ENCODE measurements around the gene CEP128. TPM values are rescaled to one million over a fixed set of nuclear protein-coding genes. Genes with fewer than 3 reads are reported as not detected.

Gene CEP128
- total RNA-seq, 4 donors from 2014 or later, result 1.3 to 29.8 (median 11.9) TPM

- no peaks in the 10 kb centered on the region for H3K27me3 ChIP-seq
- intact Hi-C loops (cut with DNase I; ENCODE audit: low total_unique reads), result no loop called here
- H3K9me3 ChIP-seq, result no peaks in the 10 kb centered on the region
- no peak for DNase-seq
- no peak overlapping the region for H3K4me3 ChIP-seq
- no peak for TF ChIP-seq POLR2A (IDR thresholded peaks at IDR 0.05)
- TF ChIP-seq, protein P1, sequence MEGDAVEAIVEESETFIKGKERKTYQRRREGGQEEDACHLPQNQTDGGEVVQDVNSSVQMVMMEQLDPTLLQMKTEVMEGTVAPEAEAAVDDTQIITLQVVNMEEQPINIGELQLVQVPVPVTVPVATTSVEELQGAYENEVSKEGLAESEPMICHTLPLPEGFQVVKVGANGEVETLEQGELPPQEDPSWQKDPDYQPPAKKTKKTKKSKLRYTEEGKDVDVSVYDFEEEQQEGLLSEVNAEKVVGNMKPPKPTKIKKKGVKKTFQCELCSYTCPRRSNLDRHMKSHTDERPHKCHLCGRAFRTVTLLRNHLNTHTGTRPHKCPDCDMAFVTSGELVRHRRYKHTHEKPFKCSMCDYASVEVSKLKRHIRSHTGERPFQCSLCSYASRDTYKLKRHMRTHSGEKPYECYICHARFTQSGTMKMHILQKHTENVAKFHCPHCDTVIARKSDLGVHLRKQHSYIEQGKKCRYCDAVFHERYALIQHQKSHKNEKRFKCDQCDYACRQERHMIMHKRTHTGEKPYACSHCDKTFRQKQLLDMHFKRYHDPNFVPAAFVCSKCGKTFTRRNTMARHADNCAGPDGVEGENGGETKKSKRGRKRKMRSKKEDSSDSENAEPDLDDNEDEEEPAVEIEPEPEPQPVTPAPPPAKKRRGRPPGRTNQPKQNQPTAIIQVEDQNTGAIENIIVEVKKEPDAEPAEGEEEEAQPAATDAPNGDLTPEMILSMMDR (IDR thresholded peaks at IDR 0.05), result no peak
- H3K36me3 ChIP-seq, result no peaks in the 10 kb centered on the region
- no peaks in the 10 kb centered on the region for H3K4me1 ChIP-seq
- H3K27ac ChIP-seq, result no peak overlapping the region
Measured at GRCh38 chr14:80554139-80554538, 387.4 kb downstream of the CEP128 start.

DNA sequence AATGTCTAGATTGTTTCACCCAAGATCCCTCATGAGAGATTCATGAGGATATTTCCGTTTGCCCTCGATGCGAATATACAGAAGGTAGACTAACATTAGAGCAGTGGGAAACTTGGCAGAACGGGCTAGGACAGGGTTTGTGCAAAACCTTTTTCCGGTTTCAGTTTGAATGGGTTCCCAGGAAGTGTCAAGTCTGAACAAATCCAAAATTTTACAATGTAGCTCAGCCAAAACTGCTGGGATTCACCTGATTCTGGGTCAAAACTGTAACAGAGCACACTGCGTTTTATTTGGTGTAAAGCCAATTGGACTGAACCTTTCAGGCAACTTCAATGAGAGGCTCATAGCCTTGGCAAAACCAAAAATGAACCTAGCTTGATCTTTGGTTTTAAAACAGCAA, 392.4 kb downstream of the CEP128 start:
- no peak overlapping the region for H3K4me3 ChIP-seq
- no peaks in the 10 kb centered on the region for H3K4me1 ChIP-seq
- no peaks in the 10 kb centered on the region for H3K9me3 ChIP-seq
- no peak for TF ChIP-seq POLR2A (IDR thresholded peaks at IDR 0.05)
- TF ChIP-seq, protein P1 (IDR thresholded peaks at IDR 0.05), result no peak
- H3K27ac ChIP-seq, result no peak overlapping the region
- no peak for DNase-seq
- no peaks in the 10 kb centered on the region for H3K36me3 ChIP-seq
- intact Hi-C loops (cut with DNase I; ENCODE audit: low total_unique reads), result no loop called here
- no peaks in the 10 kb centered on the region for H3K27me3 ChIP-seq

- no peaks in the 10 kb centered on the region for H3K4me1 ChIP-seq
- no peak overlapping the region for H3K27ac ChIP-seq
- no peaks in the 10 kb centered on the region for H3K27me3 ChIP-seq
- H3K36me3 ChIP-seq, result no peaks in the 10 kb centered on the region
- H3K9me3 ChIP-seq, result no peaks in the 10 kb centered on the region
- no peak for TF ChIP-seq POLR2A (IDR thresholded peaks at IDR 0.05)
- TF ChIP-seq, protein P1 (IDR thresholded peaks at IDR 0.05), result no peak
- intact Hi-C loops (cut with DNase I; ENCODE audit: low total_unique reads), result no loop called here
- no peak for DNase-seq
- no peak overlapping the region for H3K4me3 ChIP-seq
Measured at GRCh38 chr14:80545935-80546854, 395.3 kb downstream of the CEP128 start.

GRCh38 chr14:80544366-80544765, 397.2 kb downstream of the CEP128 start:
- TF ChIP-seq POLR2A (IDR thresholded peaks at IDR 0.05), result no peak
- TF ChIP-seq, protein P1 (IDR thresholded peaks at IDR 0.05), result no peak
- H3K36me3 ChIP-seq, result no peaks in the 10 kb centered on the region
- H3K27me3 ChIP-seq, result no peaks in the 10 kb centered on the region
- no peaks in the 10 kb centered on the region for H3K4me1 ChIP-seq
- H3K27ac ChIP-seq, result no peak overlapping the region
- no peaks in the 10 kb centered on the region for H3K9me3 ChIP-seq
- no peak for DNase-seq
- H3K4me3 ChIP-seq, result no peak overlapping the region
- intact Hi-C loops (cut with DNase I; ENCODE audit: low total_unique reads), result no loop called here

DNA sequence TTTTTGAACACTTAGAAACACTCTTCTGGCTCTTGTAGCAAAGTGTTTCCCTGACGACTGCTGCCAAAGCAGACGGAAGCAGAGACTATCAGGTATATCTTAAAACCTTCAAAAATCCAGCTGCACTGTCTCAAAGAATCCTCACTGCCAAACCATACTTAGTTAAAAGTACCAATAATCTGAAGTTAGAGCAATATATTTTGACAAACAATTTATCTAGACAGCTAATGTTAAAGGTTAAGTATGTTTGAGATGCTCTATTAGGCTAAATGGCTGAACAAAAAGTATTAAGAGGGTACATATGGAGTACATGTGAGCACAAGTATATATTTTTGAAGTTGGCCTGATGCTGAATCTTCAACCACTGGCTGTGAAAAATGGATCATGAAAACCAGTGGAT, 398.3 kb downstream of the CEP128 start:
- H3K36me3 ChIP-seq, result no peaks in the 10 kb centered on the region
- no peak for DNase-seq
- H3K4me1 ChIP-seq, result no peaks in the 10 kb centered on the region
- TF ChIP-seq, protein P1 (IDR thresholded peaks at IDR 0.05), result no peak
- no peak for TF ChIP-seq POLR2A (IDR thresholded peaks at IDR 0.05)
- H3K9me3 ChIP-seq, result no peaks in the 10 kb centered on the region
- no peak overlapping the region for H3K27ac ChIP-seq
- intact Hi-C loops (cut with DNase I; ENCODE audit: low total_unique reads), result no loop called here
- H3K27me3 ChIP-seq, result no peaks in the 10 kb centered on the region
- H3K4me3 ChIP-seq, result no peak overlapping the region

All from uterus (tissue), 4 donors.